ENCODE results near the gene GSAP. TPM values are rescaled to one million over a fixed set of nuclear protein-coding genes. Genes with fewer than 3 reads are reported as not detected.

The GSAP gene
- total and polyA plus RNA-seq, 2 donors (not counting 3 experiments of a cell fraction or from before 2014, with no cell fraction given) = 2.3 to 5.8 TPM

DNA sequence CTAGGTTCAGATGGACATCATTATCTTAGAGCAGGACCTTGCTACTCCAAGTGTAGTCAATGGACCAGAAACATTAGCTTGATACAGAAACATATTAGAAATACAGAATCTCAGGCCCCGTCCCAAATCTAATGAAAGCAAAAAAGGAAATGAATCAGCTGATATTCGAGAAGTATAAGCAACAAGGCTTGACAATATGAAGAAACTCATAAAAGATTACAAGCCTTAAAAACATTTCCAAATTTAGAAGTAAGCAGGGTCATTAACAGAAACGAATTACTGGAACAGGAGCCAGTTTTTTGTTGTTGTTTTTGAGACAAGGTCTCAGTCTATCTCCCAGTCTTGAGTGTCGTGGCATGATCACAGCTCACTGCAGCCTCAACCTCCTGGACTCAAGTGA lies 40.5 kb upstream of the GSAP start:
- H3K4me1 ChIP-seq (ENCODE audit: control insufficient read depth, extremely low read depth, insufficient read depth, low read length) = peaks cover 28% of the 10 kb centered on the region
- no peaks in the 10 kb centered on the region for H3K9me1 ChIP-seq (replicated peaks; ENCODE audit: control insufficient read depth, extremely low read depth, insufficient read depth, low read length)
- no peaks in the 10 kb centered on the region for H3K9me3 ChIP-seq (replicated peaks; ENCODE audit: control insufficient read depth, insufficient read depth, low read length)
- DNase-seq (ENCODE audit: low read depth, low spot score) = peak; percentile 49
- no peaks in the 10 kb centered on the region for H3K79me2 ChIP-seq (ENCODE audit: control insufficient read depth, insufficient read depth, low read length)
- H3K27me3 ChIP-seq (ENCODE audit: control insufficient read depth in 2 of 2, insufficient read depth in 2 of 2, low read length in 2 of 2) = no peaks in the 10 kb centered on the region
- intact Hi-C loops (cut with micrococcal nuclease) (loop anchor here (1.0 kb wide), 1 partner anchor 34 kb away; no protein-coding TSS in a partner anchor), dilution Hi-C loops (cut with MboI; ENCODE audit: extremely low pct_ligation_motif_present, low sequenced_read_pairs) (no loop called here)
- H3K4me3 ChIP-seq (replicated peaks in 1 of 3; ENCODE audit: insufficient read depth in 1 of 3, low read depth in 1 of 3, low read length in 3 of 3) = no peak overlapping the region
- POLR2A ChIA-PET = no interaction called here
- peak; percentile 85 for FAIRE-seq
- H4K20me1 ChIP-seq (replicated peaks; ENCODE audit: control insufficient read depth, extremely low read depth, insufficient read depth, low read length) = no peaks in the 10 kb centered on the region
- TF ChIP-seq MYC (IDR thresholded peaks at IDR 0.05; ENCODE audit: low read depth, low read length) = no peak
- TF ChIP-seq, protein P1, sequence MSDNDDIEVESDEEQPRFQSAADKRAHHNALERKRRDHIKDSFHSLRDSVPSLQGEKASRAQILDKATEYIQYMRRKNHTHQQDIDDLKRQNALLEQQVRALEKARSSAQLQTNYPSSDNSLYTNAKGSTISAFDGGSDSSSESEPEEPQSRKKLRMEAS (IDR thresholded peaks at IDR 0.05; ENCODE audit: insufficient read depth, insufficient read length) = no peak
- TF ChIP-seq, protein P2, sequence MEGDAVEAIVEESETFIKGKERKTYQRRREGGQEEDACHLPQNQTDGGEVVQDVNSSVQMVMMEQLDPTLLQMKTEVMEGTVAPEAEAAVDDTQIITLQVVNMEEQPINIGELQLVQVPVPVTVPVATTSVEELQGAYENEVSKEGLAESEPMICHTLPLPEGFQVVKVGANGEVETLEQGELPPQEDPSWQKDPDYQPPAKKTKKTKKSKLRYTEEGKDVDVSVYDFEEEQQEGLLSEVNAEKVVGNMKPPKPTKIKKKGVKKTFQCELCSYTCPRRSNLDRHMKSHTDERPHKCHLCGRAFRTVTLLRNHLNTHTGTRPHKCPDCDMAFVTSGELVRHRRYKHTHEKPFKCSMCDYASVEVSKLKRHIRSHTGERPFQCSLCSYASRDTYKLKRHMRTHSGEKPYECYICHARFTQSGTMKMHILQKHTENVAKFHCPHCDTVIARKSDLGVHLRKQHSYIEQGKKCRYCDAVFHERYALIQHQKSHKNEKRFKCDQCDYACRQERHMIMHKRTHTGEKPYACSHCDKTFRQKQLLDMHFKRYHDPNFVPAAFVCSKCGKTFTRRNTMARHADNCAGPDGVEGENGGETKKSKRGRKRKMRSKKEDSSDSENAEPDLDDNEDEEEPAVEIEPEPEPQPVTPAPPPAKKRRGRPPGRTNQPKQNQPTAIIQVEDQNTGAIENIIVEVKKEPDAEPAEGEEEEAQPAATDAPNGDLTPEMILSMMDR (IDR thresholded peaks at IDR 0.05; ENCODE audit: extremely low read depth in 1 of 2, insufficient read depth in 1 of 2, low read depth in 1 of 2, low read length in 2 of 2) = no peak
- TF ChIP-seq EZH2 (IDR thresholded peaks at IDR 0.05; ENCODE audit: borderline replicate concordance, low read depth, low read length, severe bottlenecking) = no peak
- TF ChIP-seq POLR2A (IDR thresholded peaks at IDR 0.05; ENCODE audit: low read depth, low read length) = no peak
- TF ChIP-seq FOS (IDR thresholded peaks at IDR 0.05; ENCODE audit: borderline replicate concordance, insufficient read depth, low read length) = no peak
- no peak for TF ChIP-seq GATA2 (IDR thresholded peaks at IDR 0.05; ENCODE audit: insufficient read depth, insufficient read length, low read depth, low read length)
- TF ChIP-seq POLR2AphosphoS5 (IDR thresholded peaks at IDR 0.05; ENCODE audit: insufficient read depth, low read depth, low read length) = no peak
- TF ChIP-seq JUN (IDR thresholded peaks at IDR 0.05; ENCODE audit: borderline replicate concordance, insufficient read depth, insufficient read length, low read depth) = no peak
- no peak overlapping the region for H3K9ac ChIP-seq (replicated peaks; ENCODE audit: extremely low read depth, insufficient read depth, low read length)
- peak overlapping the region; percentile 8 for H3K4me2 ChIP-seq (ENCODE audit: insufficient read depth, low read length)
- H3K36me3 ChIP-seq (ENCODE audit: control insufficient read depth in 2 of 2, extremely low read depth in 1 of 2, insufficient read depth in 2 of 2, low read length in 2 of 2) = no peaks in the 10 kb centered on the region
- no TSS peak for BruUV-seq (replicated peaks)
- H2AFZ ChIP-seq (ENCODE audit: low read depth, low read length) = peak overlapping the region; percentile 59
- CTCF ChIA-PET = interaction anchor here (1.2 kb wide), 1 partner anchor 29 kb away, joined by 3 read pairs; no protein-coding TSS in a partner anchor
- no peak overlapping the region for H3K27ac ChIP-seq (ENCODE audit: insufficient read depth, low read depth, low read length)

All from endothelial cell of umbilical vein (primary cell).